Right renal cortex interstitium (tissue), 3 donors: Measurements from ENCODE around the gene OR2J1. TPM values are rescaled to one million over a fixed set of nuclear protein-coding genes. Genes with fewer than 3 reads are reported as not detected.
"Not testable (repeated sequence)": the region's sequence is repeated elsewhere in the genome, so short reads cannot be mapped to it uniquely, and the experiment has no call there.

Source experiments
- DNase-seq, 3 donors: peaks; one replicate each; pipeline ENCODE4 v3.0.0-alpha.2; 2013; ENCODE audit warnings: low read depth in 3 of 3, low spot score in 2 of 3
- polyA plus RNA-seq, 3 donors: library from polyadenylated mRNA; unstranded; fragments of 120-200 nt; gene quantifications; one replicate each; pipeline ENCODE4 v1.2.1, GENCODE V29; 2013; ENCODE audit not compliant: insufficient read length in 3 of 3

Gene OR2J1
- not detected for polyA plus RNA-seq

DNA sequence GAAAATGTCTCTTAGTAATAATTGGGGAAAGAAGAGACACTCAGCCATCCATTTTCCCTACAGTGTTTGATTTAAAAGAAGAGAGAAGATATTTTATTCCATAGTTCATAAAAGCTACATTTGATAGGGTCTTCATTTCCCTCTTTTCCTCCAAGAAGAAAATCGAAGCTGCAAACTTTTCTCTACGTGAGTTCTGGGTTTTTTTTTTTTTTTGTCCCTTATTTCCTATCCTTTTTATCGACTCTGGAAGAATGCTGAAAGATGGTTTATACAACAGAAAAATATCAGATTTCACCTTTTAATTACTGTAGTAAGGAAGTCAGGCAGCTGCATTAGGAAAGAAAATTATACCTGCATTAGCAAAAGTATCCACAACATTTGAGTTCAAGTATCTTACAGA lies at the start of gene OR2J1:
OR2J1 (plus strand) TSS at position 301 of the 400 bp plus-strand sequence. CDS start 1,453 bp downstream, outside the sequence.
- no peak for DNase-seq

DNA sequence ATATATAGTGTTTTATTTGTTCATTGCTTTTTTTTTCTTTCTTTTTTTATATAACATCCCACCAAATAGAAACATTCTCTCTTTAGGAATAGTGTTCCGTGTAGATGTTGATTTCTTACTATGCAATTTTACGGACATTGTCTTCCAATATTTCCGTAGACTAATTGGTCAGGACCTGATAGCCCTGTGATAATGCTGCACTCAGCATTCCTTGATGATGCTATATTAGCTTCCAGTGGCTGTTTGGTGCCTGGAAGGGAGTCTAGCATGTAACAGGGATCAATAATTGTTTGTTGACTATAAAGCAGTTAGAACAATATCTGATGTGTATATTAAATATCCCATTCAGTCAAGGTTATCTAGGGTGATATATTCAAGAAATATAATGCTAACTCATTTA lies 47.6 kb upstream of the OR2J1 start:
- DNase-seq = no peak

DNA sequence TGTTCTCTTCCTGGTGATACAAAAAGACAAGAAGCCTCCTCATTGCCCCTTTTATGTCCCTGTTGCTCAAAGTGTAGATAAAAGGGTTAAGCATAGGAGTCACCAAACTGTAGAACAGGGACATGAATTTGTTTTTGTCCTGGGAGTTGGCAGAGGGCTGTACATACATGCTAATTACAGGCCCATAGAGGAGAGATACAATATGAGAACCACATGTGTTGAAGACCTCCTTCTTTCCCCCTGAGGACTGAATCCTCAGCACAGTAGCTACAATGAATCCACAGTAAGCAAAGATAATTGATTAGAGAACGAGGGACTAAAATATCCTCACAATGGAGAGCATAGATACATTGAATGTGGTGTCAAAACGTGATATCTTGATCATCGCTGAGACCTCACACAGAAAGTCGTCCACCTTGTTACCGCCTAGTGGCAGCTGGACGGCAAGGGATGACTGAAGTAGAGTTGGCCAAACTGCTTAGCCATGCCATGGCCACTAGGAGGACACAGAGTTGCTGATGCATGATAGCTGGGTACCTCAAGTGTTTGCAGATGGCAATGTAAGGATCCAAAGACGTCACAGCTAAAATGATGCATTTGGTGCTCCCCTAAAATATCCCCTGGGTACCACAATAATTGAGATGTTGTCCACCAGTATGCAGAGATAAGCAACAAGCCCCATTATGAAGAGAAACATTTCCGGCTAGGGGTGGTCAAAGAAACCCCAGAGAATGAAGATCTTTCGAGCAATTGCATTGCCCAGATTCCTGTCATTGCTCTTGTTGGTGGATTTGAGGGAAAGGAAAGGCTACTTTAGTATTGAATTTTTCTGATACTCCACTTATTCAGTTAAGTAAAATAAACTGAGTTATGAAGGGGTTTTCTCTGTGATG lies 27.2 kb upstream of the OR2J1 start:
- no peak for DNase-seq

DNA sequence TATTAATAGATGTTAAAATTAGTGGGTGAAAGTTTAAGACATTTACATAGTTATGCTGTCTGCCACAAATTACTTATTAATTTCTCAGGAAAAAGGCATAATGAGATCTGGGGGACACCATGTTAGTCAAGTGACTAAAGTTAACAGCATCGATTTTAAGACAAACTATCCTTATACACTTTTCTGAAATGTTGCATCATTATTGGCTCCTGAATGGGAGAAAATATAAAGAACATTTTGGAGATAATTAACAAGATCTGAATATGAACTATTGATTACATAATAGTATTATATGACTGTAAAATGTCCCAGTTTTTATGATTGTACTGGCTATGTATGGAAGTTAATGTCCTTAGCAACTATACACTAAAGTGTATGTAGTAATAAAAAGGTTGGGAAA lies 20.1 kb upstream of the OR2J1 start:
- DNase-seq = no peak

DNA sequence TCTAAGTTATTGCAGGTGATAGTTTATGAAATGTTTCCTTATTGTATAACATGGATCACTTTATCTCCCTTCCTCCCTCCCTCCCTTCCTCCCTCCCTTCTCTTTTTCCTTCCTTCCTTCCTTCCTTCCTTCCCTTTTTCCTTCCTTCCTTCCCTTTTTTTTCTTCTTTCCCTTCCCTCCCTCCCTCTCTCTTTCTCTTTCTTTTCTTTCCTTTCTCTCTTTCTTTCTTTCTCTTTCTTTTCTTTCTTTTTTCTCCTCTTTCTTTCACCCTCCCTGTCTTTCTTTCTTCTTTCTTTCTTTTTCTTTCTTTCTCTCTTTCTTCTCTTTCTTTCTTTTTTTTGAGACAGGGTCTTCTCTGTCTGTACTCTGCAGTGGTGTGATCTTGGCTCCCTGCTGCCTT lies 18.0 kb upstream of the OR2J1 start:
- DNase-seq = no peak

DNA sequence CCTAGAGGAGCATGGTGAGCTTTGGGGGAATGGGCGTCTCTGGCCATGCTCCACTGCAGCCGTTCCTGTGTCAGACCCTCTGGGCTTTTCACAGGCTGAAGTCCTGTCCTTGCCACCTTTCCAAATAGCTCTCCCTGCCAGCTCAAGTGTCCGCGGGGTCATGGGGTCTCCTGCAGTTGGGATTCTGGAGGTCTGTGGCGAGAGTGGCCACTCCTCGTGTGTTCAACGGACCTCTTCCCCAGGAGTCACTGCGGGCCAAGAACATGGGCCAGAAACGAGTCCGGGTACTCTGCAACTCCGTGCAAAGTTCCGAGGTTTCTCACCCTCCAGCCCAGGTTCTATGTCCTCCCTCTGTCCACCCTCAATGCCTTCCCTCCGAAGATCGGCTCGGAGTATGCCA lies 16.8 kb upstream of the OR2J1 start:
- no peak for DNase-seq

DNA sequence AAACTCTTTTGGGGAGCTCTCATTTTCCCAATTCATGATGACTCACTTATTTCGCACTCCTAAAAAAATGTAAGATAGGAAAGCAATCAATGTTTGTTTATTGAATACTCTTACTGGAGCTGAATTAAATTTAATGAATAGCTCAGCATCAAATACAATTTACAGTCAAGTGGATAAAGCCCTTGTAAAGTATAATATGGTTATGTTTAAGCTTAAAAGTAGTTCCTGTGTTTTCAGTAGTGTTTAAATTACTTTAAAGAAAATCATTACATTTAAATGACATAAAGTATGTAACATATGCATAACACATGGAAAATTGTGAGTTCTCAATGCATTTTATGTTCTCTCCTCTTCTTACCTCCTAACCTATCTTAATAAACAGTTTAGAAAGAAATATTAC lies 12.1 kb upstream of the OR2J1 start, which contains the start of gene OR2B3:
OR2B3 (minus strand) TSS at position 101 of the 400 bp plus-strand sequence; CDS start at position 36, 65 bp downstream.
- no peak for DNase-seq

DNA sequence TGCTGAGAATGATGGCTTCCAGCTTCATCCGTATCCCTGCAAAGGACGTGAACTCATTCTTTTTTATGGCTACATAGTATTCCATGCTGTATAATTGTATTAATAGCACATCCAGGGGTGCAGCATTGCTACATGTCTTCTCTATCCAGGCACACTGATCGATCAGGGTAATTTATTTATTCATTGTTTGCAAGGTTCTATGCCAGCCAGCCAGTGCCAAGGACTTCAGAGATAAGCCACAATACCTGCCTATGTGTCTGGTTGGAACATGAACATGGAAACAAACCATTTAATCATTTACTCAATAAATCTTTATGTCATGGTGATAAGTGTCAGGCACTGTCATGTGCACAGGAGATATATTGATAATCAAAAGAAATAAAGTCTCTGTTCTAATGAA lies 6.3 kb upstream of the OR2J1 start:
- no peak for DNase-seq

DNA sequence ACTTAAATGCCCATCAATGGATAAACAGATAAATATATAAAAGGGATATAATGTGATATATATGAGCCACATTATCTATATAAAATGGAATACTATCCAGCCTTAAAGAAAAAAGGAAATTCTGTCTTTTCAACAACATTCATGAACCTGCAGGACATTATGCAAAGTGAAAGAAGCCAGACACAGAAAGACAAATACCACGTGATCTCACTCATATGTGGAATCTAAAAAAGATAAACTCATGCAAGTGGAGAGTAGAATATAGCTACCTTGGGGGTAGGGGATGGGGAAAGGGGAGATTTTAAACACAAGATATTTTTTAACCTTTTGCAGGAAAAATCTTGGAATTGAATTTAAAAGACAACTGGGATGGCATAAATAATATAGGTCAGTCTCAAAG lies 1.5 kb upstream of the OR2J1 start:
- DNase-seq = no peak

DNA sequence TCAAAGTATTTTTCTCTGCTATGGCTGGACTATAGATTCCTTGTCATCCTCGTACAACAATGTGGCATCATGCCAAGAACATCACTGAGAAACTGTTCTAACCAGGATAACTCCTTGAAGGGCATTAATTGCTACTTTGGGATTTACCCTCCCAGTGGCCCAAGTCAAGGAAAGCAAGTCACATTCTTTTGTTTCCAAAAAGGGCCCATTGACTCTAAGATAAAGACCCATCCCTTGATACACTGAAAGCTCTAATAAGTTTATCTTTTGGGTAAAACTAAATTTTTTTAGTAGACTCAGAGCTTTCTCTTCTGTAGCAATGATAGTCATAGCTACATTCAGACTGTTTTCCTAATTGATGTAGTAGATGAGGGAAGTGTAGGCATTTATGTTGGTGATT lies 8.5 kb downstream of the OR2J1 start, which contains the start of gene OR2J3:
OR2J3 (plus strand) TSS at position 301 of the 400 bp plus-strand sequence. CDS start 3,833 bp downstream, outside the sequence.
- DNase-seq = no peak

DNA sequence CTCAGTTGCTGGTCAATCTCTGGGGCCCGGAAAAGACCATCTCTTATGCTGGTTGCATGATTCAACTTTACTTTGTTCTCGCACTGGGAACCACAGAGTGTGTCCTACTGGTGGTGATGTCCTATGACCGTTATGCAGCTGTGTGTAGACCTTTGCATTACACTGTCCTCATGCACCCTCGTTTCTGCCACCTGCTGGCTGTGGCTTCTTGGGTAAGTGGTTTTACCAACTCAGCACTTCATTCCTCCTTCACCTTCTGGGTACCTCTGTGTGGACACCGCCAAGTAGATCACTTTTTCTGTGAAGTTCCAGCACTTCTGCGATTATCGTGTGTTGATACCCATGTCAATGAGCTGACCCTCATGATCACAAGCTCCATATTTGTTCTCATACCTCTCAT lies 12.8 kb downstream of the OR2J1 start:
- no peak for DNase-seq

DNA sequence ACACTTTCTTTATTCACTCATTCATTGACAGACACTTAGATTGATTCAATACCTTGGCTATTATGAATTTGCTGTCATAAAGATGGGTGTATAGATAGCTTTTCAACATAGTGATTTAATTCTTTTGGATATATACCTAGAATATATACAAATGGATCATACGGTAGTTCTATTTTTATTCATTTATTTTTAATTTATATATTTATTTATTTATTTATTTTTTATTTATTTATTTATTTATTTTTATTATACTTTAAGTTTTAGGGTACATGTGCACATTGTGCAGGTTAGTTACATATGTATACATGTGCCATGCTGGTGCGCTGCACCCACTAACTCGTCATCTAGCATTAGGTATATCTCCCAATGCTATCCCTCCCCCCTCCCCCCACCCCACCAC lies 15.7 kb downstream of the OR2J1 start:
- not testable (repeated sequence) for DNase-seq

DNA sequence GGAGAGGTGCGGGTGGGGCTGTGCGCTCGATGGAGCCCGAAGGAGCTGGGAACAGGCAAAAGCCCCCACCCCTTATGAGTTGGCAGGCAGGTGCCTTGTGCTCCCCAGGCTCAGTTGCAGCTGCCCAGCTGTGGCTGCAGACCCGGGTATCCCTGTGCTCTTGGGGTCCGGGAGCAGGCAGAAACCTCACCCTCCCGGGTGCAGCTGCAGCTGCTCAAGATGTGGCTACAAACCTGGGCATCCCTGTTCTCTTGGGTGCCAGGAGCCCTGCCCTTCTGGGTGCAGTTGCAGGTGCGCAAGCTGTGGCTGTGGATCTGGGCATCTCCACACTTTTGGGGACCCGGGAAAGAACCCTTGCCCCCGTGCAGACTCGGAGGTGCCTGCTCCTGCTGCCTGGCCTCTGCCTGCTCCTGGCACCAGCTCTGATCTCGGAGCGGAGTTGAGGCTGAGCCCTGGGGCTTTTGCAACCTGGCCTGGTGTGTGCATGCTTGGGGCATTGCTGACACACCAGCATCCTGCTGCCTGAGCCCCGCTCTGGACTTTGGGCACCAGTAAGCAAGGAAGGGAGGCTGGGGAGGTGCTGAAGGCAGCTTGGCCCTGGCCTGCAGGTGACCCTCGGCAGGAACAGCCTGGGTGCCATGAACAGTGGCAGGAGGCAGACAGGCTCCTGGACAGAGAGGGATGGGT lies 30.2 kb downstream of the OR2J1 start:
- no peak for DNase-seq

DNA sequence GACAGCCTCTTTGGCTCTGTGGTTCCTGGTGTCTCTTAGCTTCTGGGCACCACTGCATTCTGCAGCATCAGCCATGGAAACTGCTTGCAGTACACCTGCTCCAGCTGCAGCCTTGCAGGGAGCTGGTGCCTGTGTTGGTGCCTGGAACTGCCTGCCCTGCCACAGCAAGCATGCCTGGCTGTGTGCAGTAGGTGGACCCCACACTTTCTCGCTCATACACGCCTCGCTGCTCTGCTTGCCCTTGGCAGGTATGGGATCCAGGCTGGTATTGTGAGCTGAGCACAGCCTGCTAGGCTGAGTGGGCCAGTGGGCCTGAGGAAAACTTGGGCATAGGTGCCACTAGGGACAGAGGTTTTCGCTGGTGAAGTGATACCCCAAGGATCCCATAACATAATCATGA lies 31.4 kb downstream of the OR2J1 start:
- no peak for DNase-seq

DNA sequence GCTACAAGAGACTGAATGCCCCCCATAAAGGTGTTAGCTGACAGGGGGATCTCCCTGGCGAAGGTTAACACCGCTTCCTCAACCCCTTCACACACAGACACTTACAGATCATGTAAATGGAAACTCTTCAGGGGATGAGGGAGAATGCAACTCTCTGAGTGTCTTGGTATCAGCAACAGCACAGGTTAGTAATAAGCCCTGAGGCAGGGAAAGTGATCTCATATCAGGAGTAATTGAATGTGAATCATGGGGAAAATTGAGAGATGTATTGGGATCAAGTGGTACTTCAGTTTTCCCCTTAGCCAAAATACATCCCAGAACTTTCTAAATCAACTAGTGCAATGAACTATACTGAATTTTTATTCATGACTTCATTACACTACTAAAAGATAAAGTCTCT lies 32.4 kb downstream of the OR2J1 start:
- DNase-seq = no peak

DNA sequence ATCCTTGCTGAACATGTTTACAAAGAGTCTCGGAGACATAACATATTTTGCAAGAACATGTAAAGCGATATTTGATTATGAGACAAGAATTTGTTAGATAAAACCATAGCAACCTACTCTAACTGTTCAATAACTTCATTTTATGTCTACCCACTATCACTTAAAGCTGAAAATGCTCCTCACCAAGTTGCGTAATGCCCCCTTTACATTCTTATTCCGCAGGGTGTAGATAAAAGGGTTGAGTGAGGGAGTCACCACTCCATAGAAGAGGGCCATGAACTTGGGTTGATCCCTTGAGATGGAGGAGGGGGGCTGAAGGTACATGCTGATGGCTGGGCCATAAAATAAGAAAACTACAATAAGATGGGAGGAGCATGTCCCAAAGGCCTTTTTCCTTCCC lies 38.4 kb downstream of the OR2J1 start:
- no peak for DNase-seq

DNA sequence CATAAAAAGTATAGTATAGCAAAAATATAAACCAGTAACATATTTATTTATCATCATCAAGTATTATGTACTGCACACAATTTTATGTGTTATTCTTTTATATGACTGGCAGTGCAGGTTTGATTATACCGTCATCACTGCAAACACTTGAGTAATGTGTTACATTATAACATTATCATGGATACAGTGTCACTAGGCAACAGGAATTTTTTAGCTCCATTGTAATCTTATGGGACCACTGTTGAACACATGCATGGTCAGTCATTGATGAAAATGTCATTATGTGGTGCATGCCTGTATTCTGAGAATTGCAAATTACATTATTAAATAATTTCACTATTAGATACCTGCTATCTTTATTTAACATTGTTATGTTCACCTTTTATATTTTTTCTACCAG lies 42.3 kb downstream of the OR2J1 start:
- DNase-seq = no peak

DNA sequence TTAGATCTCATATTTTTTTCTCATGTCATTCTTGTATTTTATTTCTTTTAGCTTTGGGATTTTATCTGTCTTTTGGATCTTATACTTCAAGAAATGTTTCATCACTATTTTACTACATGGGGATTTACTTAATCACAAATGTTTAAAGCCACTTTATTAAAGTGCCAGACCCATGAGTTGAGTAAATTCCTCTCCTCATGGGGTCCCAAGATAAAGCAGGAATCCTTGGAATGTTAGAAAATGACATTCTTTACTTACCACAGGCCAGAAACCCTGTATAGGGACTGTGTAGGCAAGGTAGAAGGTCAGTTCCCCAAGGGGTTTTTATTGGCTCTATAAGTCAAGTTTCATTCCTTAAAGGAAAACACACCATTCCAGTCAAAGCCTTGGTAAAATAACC lies 43.0 kb downstream of the OR2J1 start:
- no peak for DNase-seq

DNA sequence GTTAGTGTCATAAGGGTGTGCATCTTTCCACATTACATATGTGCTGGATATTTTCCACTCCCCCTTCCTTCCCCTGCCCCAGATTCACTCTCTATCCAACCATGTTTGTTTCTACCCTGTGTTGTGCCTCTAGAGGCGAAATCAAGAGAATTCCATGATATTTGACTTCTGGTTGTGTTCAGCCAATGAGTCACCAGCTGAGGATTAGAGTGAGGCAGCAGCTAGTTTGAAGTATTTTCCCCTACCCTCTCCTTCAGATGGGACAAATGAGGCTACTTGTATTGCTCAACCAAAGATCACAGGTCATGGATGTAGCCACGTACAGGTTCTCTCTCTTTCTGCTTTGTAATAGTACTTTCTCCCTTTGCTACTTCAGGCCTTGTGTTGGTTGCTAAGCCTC lies 46.9 kb downstream of the OR2J1 start:
- no peak for DNase-seq

DNA sequence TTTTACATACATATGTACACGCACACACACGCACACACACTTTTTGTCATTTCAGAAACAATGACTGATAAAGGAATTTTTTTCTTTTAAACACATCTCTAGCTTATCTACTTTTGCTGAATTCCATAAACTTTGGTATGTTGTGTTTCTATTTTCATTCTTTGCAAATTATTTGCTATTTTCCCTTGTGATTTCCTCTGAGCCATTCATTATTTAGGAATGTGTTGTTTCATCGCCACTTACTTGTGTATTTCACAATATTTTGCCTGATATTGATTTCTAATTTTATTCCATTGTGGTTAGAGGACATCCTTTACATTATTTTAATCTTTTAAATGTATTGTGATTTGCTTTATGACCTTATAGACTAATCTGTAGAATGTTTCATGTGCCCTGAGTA lies 47.8 kb downstream of the OR2J1 start:
- DNase-seq = no peak

DNA sequence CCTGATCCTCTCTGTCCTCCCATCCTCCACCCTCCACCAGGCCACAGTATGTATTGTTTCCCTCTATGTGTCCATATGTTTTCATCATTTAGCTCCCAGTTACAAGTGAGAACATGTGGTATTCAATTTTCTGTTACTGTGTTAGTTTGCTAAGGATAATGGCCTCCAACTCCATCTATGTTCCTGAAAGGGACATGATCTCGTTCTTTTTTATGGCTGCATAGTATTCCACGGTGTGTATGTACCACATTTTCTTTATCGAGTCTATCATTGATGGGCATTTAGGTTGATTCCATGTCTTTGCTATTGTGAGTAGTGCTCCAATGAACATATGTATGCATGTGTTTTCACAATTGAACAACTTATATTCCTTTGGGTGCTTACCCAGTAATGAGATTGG lies 50.2 kb downstream of the OR2J1 start:
- DNase-seq = not testable (repeated sequence)
